GM20431 (cell line): Measurements from ENCODE around the gene HECTD4.
"Not testable (repeated sequence)": the region's sequence is repeated elsewhere in the genome, so short reads cannot be mapped to it uniquely, and the experiment has no call there.

Source experiments
- in situ Hi-C: fragments of 300-500 bp; cut with MseI, MboI; formaldehyde crosslinking; loops from one replicate; pipeline ENCODE4 v1.15.0; 2020; ENCODE audit warnings: low sequenced_read_pairs; ENCODE audit not compliant: unreplicated experiment

HECTD4 gene

GRCh38 chr12:112110787-112111662 is 271.2 kb downstream of the HECTD4 start:
- in situ Hi-C loops = not testable (repeated sequence)
